NCI-H2171 (cell line): ENCODE results near the gene PLEKHG5.

ENCODE experiments used
- DNase-seq: peaks from one replicate; lab custom pipeline; 2025; lab: John Stamatoyannopoulos, UW

PLEKHG5 gene

DNA sequence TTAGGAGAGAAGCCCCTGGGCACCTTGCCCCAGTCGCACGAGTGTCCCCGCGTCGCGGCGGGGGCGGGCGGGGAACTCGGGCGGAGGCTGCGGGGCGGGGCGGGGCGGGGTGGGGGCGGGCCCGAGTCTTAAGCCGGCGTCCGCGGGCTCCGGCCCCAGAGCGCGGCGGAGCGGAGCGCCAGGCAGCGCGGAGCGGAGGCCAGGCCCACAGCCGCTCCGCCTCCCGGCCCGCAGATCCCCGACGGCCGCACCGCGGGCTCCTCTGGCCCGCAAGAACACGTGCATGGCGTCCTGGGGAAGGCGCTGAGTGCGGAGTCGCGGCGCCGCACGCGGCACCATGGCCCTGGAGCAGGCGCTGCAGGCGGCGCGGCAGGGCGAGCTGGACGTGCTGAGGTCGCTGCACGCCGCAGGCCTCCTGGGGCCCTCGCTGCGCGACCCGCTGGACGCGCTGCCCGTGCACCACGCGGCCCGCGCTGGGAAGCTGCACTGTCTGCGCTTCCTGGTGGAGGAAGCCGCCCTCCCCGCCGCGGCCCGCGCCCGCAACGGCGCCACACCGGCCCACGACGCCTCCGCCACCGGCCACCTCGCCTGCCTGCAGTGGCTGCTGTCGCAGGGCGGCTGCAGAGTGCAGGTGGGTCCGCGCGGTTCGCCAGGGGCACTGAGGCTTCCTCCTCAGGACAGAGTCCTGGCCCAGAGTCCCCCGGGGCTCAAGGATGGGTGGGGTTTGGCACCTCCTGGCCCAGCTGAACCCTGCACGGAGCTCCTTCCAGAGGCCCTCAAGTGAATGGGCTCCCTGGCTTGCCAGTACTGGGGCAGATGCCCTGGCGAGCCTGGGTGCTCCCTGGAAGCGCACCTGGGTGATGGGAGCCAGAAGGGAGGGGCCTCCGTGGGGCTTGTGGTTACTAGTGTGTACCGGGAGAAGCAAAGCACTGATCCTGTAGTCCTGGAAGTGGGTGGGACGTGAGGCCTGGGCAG lies 66.6 kb downstream of the PLEKHG5 start, which contains the start of gene ESPN:
TSS of gene ESPN (plus strand) at position 158 of the 975 bp plus-strand sequence. CDS start at position 338, 180 bp downstream.
- DNase-seq, result no peak

DNA sequence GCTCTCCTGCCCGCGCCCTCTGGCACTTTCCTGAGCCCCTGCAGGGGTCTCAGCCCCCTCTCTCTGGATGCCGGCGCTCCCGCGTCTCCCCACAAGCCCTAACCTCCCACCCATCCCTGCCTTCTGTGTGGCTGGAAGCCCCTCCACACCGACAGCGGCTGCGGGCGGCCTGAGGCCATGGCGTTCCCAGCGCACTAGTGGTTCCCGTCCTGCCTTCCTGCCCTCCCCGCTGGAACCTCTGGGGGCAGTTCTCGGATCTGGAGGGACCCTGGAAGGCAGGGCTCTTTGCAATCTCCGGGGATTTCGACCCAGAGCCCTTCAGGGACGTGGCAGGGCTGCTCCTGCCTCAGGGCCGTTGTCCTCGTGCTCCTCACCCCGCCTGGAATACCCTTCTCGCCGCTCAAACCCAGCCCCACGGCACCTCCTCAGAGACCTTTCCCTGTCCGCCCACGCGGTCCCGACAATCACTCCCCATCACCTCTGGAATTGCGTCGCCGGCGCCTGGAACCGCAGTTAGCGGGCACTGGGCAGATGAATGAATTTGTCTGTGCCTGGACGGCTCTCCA lies 67.4 kb downstream of the PLEKHG5 start:
- DNase-seq, result no peak

DNA sequence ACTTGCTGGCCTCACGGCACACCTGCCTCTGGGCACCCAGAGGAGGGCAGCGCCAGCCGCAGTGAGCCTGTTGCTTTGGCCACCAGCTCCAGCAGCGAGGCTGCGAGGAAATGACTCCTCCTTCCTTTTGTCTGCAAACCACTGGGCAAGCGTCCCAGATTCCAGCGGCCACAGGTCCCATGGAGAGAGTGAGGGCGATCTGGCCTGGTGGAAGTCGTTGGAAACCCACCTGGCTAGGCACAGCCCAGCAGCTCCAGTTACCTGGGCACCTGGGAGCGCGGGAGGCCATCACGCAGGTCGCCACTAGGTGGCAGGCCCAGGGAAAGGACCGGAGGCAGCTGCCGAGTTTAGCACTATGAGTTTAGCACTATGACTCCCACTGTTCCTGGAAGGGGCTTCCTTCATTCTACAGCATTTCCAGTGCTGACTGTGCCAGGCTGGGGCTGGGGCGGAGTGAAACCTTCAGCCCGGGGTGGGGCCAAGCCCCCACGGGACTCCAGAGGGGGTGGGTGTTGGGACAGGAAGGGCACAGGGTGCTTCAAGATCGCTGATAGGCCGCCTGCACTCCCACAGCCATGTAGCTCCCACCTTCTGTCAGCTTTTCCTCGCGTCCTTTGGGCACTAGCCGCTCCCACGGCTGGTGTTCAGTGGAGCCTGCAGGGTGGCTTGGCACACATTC lies 68.0 kb downstream of the PLEKHG5 start:
- DNase-seq, result peak; percentile 55

DNA sequence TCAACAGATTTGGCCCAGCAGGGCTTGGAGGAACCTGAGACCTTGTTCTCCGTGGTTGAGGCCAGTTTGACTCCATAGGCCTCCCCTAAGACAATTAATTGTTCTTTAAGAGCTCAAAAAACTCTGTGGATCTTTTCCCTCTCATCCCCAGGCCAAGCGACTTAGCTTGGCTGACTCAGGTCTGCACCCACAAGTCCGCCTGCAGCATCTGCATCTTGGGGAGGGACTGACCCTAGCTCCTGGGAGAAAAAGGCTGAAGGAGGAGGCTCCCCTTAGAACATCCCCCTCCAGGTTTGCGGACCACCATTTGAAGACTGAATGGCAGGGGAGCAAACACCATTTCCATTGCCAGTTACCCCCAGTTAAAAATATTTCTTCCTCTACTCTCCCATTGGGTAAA lies 70.2 kb downstream of the PLEKHG5 start:
- no peak for DNase-seq

DNA sequence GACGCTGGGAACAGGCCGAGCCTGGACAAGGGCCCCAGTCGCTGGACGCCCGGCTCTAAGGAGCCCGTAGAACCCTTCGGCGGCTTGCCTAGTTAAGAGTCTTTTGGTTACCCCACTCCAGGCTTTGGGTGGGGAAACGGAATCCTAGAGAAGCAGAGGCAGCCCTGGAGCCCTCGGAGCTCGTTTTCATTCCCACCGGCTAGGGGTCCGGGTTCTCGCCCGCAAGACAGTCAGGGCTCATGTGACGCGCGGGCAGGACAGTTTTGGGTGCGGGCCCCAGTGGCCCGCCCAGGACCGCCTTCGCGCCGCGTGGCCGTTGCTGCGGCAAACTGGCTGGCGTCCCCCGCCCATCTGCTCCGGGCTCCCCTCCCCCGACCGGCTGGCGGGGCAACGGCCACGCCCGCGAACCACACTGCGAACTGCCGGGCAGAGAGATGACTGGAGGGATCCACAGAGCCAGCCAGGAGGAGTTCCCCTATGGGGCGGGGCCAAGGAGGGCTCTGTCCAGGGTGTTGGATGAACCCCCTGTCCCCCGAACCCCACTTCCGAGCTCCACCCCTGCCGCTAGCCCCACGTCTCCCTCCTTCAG lies 70.9 kb downstream of the PLEKHG5 start:
- DNase-seq, result no peak

DNA sequence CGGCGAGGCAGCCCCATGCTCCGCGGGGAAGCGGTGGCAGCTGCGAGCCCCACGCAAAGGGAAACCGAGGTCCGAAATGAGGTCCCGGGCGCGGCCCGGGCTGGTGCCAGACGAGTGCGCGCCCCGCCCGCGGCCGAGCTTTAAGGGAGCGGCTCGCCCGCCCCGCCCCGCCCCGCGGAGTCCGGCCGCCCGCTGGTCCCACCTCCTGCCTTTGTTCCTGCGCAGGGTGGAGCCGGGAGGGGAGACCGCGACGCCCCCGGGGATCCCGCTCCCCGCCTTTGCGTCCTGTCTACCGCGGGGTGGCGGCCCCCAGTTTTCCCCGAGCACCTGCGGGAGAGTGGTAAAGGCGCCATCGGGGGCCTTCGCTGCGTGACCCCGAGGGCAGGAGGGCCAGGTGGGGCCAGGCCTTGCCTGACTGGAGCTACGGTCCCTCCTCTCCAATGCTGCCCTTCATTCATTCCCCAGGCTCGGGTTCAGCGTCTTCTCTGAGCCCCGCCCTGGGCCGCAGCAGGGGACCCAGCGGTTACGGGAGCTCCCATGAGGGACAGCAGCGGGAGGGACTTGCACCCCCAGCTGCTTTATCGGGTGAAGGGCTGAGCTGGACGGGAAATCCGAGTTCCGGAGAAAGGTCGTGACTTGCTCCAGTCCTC lies 71.5 kb downstream of the PLEKHG5 start, which contains the start of gene HES2:
TSS of gene HES2 (minus strand) at position 116 of the 650 bp plus-strand sequence. CDS start at position 17, 99 bp downstream.
- DNase-seq, result no peak

DNA sequence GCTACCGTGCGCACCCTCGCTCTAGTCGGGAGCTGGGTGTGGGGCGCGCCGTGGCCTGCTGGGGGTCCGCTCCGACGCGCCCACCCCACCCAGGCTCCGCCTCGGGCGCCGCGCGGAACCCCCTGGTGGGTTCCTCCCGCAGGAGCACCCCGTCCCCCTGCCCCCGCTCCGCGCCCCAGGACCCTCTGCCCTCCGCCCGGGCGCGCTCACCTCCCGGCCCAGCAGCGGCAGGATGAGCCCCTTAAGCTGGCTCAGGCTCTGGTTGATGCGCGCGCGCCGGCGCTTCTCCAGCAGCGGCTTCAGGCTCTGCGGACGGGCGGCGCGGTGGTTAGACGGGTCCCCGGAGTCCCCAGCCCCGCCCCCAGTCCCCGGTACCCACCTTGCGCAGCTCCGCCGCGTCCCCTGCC lies 72.1 kb downstream of the PLEKHG5 start:
- DNase-seq, result peak; percentile 18

DNA sequence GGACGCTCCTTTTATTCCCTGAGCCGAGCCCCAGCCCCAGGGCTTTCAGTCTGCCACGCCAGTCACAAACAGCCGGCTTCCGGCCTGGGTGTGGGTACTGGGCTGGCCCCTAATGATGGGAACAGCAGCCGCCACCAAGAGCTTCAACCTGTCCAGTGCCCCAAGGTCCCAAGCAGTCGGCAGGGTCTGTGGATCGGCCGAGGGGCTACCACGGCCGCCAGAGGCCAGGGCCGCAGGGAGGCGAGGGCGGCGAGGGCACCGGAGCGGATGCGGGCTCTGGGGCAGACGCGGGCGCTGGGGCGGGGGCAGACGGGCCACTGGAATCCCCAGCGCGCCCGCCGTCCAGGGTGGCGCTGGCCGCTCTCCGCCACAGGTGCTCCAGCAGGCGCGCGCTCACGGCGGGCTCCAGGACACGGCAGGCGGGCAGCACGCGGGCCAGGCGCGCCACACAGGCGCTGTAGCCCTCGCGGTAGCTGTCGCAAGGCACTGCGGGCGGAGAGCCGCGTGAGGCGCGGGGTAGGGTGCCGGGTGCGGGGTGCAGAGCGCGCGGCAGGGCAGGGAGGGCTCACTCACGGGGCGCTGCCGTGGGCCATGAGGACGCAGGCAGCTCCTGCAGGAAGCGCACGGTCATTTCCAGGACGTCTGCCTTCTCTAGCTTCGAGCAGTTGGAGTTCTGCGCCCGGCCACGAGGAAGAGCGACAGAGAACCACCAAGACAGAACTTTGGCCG lies 72.6 kb downstream of the PLEKHG5 start:
- no peak for DNase-seq

DNA sequence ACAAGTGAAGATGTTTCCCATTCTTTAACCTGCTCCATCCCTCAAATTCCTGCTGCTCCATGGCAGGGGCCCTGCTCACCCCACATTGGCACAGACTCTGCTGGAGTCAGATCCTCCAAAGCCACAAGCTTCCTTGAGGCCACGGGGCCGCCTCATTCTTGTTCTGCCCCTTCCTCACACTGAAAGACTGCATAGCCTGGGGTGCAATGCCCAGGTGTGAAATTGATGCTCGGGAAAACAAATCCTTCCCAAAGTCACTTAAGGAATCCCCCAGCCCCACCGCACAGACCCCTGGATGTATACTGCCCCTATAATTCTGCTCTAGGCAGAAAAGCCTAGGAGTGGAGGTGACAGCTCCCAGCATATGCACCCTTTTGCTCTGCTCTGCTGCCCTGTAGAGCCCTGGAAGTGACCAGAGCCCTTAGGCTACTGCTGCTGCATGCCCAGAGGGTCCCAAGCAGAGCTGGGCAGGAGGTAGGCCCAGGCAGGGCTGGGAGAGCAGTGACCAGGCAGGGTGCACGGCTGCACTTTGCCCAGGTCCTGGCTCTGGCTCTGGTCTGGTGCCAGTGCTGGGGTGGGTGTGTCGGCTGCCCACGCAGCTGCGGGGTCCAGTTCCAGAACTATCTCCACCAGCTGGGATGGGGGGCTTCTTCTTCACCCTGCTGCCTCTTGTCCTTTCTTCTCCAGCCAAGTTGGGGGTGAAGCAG lies 73.4 kb downstream of the PLEKHG5 start:
- DNase-seq, result no peak
